Right renal pelvis (tissue), 4 donors: ENCODE results near the gene EBNA1BP2. TPM values are rescaled to one million over a fixed set of nuclear protein-coding genes. Genes with fewer than 3 reads are reported as not detected.
"Not testable (repeated sequence)": the region's sequence is repeated elsewhere in the genome, so short reads cannot be mapped to it uniquely, and the experiment has no call there.

Source experiments
- DNase-seq, 4 donors: peaks; one replicate each; pipeline ENCODE4 v3.0.0-alpha.2; 2013; ENCODE audit warnings: low read depth in 4 of 4, low spot score in 3 of 4, missing footprints in 1 of 4
- polyA plus RNA-seq, 4 donors: library from polyadenylated mRNA; unstranded; fragments of 120-200 nt; gene quantifications; one replicate each; pipeline ENCODE4 v1.2.1, GENCODE V29; 2013; ENCODE audit not compliant: insufficient read length in 4 of 4

The EBNA1BP2 gene
- 10 to 100 TPM; 72.7 to 79.2 (median 74.3) TPM for polyA plus RNA-seq

GRCh38 chr1:43171876-43172526 lies at the start of gene EBNA1BP2, which contains the start of gene CFAP57:
Gene EBNA1BP2 (minus strand): TSS chr1:43172290. CDS start chr1:43172118, 172 bp downstream.
Gene CFAP57 (plus strand): TSS chr1:43172330. CDS start chr1:43172754, 424 bp downstream.
- DNase-seq = peak; percentile 94 to 95 (median 94)

GRCh38 chr1:43221797-43222196 lies 49.7 kb upstream of the EBNA1BP2 start:
- DNase-seq = no peak

GRCh38 chr1:43220905-43221778 lies 49.1 kb upstream of the EBNA1BP2 start:
- no peak for DNase-seq

- DNase-seq = no peak
These were observed 45.7 kb upstream of the EBNA1BP2 start for GRCh38 chr1:43217747-43218146.

- DNase-seq = no peak
These were observed 42.7 kb upstream of the EBNA1BP2 start for GRCh38 chr1:43214501-43215444.

GRCh38 chr1:43208277-43208676 lies 36.2 kb upstream of the EBNA1BP2 start:
- DNase-seq = not testable (repeated sequence)

GRCh38 chr1:43207229-43207853 lies 35.3 kb upstream of the EBNA1BP2 start:
- no peak for DNase-seq

- DNase-seq = peak; percentile 7 to 47 (median 34)
These were observed 34.6 kb upstream of the EBNA1BP2 start for GRCh38 chr1:43206600-43207228.

- DNase-seq = no peak
These were observed 33.6 kb upstream of the EBNA1BP2 start for GRCh38 chr1:43205671-43206070.

- no peak for DNase-seq
These were observed 32.3 kb upstream of the EBNA1BP2 start for GRCh38 chr1:43204394-43204793.

- no peak for DNase-seq
These were observed 31.8 kb upstream of the EBNA1BP2 start for GRCh38 chr1:43203859-43204258.

- no peak for DNase-seq
These were observed 27.1 kb upstream of the EBNA1BP2 start for GRCh38 chr1:43199093-43199726.

- no peak for DNase-seq
These were observed 25.4 kb upstream of the EBNA1BP2 start for GRCh38 chr1:43197343-43198127.

GRCh38 chr1:43194509-43194908 lies 22.4 kb upstream of the EBNA1BP2 start:
- no peak for DNase-seq

- no peak for DNase-seq
These were observed 16.0 kb upstream of the EBNA1BP2 start for GRCh38 chr1:43188106-43188505.

- DNase-seq = no peak
These were observed 12.9 kb upstream of the EBNA1BP2 start for GRCh38 chr1:43184995-43185394.

- DNase-seq = no peak
These were observed 12.3 kb upstream of the EBNA1BP2 start for GRCh38 chr1:43184388-43184787.

GRCh38 chr1:43177691-43178090 lies 5.6 kb upstream of the EBNA1BP2 start:
- no peak for DNase-seq
